GM21381 (cell line): Measurements from ENCODE around the gene IER2.
"Not testable (repeated sequence)": the region's sequence is repeated elsewhere in the genome, so short reads cannot be mapped to it uniquely, and the experiment has no call there.

Experiments
- ATAC-seq: cut with Tn5 transposase; IDR thresholded peaks from one replicate; pipeline ENCODE4 v1.9.1; 2021; ENCODE audit warnings: mild to moderate bottlenecking, moderate library complexity; ENCODE audit not compliant: unreplicated experiment

Gene IER2

DNA sequence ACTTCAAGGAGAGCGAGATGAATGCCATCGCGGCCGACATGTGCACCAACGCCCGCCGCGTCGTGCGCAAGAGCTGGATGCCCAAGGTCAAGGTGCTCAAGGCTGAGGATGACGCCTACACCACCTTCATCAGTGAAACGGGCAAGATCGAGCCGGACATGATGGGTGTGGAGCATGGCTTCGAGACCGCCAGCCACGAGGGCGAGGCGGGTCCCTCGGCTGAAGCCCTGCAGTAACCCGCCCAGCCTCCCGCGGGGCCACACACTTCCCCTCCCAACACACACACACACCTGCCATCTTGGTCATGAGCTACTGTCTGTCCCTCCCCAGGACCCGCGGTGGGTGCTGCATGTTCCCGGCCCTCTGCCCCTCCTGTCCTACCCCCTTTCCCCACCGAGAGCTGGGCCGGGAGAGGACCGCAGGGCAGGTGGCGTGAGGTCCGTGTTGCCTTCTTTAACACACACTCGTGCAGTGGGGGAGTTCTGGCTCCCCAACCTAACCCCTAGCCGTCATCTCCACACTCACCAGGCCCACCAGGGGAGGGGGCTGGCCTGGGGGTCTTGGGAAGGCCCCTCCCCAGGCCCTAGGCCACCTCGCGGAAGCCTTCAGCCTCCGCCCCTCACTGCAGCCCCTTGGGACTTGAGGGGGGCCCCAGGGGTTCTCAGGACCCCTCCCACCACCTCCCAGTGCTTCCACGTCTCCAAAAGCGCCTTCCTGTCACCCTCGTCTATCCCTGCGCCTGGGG lies 11.9 kb upstream of the IER2 start:
- no peak for ATAC-seq

DNA sequence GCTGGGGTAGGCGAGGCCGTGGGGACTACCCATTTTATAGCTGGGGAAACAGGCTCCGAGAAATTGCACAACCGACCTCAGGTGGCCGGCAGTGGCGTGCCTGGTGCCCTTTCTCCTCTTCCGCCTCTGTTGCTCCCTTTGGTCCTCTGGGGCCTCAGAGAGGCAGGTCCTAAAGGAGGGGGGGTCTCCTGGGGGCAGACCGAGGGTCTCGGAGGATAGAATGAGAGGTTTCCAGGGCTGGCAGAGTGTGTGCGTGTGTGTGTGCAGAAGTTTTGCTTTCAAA lies 11.4 kb upstream of the IER2 start:
- ATAC-seq, result no peak

DNA sequence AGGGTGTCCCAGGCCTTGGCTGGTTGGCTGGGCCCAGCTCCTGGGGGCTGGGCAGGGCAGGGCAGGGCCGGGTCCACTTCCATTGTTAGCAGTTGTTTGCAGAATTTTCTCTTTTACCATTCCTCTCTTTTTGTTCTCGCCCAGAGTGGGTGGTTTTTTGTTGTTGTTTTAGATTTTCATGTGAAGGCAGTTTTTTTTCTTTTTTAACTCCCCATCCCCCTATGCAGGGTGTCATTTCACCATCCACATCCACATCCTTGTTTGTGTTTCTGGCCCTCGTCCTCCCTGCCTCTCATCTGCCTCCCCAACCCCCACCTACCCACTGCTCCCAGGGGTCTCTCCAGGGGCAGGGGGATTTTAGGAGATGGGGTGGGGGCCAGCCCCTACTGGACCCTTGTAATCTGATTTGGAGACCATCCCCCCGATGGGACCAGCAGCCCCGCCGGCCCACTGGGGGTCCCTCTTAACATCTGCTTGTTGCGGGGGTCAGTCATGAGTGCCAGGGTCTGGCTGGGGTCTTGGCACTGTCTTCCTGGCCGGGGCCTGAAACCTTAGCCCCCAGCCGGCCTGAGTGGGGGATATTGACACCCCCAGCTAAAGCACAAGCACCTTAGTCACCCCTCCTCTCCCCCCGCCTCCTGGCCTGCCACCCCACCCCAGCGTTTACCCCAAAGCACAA lies 10.4 kb upstream of the IER2 start:
- ATAC-seq, result no peak

DNA sequence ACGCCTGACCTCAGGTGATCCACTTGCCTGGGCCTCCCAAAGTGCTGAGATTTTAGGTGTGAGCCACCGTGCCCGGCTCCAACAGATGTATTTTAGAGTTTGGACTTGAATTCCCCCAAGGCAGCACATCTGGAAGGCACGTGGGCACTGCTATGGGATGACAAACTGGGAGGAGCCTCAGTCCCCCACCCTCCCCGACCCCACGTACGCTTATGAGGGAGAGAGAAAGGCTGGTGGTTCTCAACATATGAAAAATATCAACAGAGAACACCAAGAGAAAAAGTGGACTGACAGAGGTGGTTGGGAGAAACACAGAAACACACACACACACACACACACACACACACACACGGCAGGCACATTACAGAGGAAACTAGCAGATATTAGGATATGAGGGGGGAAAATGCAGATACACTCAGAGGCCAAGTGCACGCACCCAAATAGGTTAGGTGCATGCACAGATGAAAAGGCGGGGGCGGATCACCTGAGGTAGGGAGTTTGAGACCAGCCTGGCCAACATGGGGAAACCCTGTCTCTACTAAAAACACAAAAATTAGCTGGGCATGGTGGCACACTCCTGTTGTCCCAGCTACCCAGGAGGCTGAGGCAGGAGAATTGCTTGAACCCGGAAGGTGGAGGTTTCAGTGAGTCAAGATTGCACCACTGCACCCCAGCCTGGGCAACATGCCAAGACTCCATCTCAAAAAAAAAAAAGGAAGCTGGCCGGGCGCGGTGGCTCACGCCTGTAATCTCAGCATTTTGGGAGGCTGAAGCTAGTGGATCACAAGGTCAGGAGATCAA lies 3.2 kb upstream of the IER2 start:
- ATAC-seq, result no peak

DNA sequence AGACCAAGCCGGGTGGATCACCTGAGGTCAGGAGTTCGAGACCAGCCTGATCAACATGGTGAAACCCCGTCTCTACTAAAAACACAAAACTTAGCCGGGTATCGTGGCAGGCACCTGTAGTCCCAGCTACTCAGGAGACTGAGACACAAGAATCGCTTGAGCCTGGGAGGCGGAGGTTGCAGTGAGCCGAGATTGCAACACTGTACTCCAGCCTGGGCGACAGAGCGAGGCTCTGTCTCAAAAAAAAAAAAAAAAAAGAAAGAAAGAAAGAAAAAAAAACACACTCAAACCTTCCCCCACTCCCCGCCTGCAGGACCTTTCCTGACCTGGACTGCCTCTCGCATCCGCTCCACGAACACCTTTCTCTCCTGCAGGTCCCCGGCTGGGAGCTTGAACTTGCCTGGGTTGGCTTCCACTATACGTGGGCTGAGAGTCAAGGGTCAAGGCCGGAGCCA lies 1.0 kb upstream of the IER2 start:
- ATAC-seq, result not testable (repeated sequence)

DNA sequence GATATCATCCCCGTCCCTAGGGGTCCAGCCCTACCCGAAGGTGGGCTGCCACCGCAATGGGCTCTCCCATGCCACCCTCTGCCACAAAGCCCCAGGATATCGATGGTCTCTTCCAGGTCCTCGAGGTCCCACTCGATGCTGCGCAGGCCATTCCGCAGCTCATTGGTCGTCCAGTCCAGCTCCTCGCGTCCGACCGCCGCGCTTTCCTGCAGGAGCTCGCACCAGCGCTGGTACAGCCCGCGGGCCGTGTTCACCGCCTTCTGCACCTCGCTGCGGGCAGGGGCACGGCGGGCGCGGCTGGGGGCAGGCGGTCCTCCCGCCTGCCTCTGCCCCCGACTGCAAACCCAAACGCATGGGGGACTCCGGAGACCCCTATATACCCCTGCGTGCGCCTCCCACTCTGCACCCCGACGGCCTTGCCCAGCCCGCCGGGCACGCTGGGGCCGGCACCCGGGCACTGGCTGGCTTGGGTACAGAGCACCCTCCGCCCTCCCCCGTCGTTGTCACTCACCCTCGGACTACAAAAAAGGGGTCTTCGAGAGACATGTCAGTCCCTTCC lies 504 bp upstream of the IER2 start:
- peak; percentile 3 for ATAC-seq

DNA sequence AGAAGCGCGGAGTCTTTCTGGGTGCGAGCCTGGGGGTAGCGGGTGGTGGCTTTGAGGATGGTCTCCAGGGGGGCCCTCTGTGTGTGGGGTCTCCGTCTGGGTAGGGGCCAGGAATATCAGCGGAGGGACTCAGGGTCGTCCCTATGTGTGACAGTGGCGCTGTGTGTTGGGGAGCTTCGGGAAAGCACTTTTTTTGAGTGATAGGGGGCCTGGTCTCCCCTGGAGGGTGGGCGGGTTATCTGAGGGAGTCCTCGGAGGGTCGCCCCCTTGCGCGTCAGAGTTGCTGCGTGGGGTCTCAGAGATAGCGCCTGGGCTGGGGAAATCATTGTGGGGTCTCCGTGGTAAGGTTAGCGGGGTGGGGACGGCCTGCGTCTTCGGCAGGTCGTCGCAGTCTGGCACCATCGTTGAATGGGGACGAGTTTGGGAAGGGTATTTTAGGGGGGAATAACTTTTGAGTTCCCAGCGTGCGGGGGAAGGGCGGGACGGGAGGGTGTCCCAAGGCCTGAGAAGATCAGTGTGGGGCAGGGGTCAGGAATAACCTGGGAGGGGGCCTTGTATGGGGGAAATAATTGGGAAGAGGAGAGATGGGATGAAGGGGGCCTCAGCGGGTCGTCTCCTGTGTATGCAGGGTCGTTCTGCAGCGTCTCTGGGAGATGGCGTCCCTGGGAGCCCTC lies 857 bp downstream of the IER2 start:
- no peak for ATAC-seq

DNA sequence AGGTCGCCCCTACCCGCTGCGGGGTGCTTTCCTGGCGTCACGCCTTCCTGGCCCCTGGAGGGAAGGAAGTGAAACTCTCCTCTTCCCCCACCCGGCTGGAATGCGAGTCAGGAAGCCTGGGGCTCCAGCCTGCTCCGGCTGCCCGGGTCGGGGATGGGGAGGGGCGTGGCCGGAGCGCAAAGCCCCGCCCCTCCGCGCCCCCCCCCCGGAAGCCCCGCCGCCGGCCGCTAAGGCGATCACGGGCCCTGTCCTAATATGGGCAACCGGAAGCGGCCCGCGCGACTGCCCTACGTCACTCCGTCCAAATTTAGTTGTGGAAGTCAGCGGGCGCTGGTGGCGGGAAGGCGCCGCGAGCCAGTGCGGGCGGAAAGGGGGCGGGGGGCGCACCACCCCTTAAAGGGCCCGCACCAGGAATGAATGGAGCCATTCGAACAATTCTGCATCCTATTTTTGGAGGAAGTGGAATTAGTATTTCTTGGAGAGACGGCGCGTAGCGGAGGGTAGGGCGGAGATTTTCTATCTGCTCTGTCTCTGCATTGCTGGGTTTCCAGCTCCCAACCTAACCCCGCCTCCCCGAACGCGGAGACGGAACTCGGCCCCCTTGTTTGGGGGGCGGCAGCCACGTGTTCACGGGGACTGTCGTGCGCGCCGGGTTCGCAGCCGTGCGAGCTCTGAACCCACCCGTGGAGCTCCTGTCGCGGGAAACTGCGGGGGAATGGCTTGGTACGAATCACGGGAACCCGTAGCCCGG lies 1.6 kb downstream of the IER2 start:
- ATAC-seq, result peak; percentile 37

DNA sequence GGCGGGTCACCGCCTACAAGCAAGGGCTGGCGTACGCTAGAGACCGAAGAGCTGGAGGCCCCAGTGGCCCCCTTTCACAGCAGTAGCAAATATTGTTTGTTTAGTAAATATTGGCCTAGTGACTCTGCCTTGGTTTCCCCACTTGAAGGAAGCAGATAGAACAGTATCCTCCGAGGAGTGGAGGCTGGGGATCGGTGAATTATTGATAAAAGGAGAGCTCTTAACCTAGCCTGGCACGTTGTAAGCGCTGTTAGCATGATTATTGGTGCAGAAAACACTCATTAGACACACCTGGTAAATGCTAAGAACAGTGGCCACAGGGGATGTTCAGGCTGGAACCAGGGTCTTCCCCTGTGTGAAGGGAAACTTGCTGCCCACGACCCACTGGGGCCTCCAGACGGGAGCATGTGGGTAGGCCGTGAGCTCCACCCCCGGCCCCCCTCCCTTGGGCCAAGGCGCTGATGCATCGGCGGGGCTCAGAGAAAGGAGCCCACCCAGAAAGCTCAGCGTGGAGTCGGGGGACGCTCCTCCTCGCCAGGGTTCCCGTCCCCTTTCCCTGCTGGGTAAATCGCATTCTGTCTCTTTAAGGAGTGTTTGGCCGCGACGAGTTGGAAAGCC lies 2.3 kb downstream of the IER2 start:
- ATAC-seq, result peak; percentile 2

DNA sequence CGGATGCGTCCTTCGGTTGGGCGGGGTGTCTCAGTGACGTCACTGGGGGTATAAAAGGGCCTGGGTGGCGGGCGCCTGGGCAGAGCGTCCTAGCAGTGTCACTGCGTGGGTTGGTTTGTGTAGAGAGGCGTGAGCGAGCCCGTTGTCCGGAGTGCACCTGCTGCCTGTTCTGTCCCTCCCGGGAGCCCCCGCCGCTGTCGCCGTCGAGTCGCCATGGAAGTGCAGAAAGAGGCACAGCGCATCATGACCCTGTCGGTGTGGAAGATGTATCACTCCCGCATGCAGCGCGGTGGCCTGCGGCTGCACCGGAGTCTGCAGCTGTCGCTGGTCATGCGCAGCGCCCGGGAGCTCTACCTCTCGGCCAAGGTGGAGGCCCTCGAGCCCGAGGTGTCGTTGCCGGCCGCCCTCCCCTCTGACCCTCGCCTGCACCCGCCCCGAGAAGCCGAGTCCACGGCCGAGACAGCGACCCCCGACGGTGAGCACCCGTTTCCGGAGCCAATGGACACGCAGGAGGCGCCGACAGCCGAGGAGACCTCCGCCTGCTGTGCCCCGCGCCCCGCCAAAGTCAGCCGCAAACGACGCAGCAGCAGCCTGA lies 2.9 kb downstream of the IER2 start:
- peak; percentile 26 for ATAC-seq

DNA sequence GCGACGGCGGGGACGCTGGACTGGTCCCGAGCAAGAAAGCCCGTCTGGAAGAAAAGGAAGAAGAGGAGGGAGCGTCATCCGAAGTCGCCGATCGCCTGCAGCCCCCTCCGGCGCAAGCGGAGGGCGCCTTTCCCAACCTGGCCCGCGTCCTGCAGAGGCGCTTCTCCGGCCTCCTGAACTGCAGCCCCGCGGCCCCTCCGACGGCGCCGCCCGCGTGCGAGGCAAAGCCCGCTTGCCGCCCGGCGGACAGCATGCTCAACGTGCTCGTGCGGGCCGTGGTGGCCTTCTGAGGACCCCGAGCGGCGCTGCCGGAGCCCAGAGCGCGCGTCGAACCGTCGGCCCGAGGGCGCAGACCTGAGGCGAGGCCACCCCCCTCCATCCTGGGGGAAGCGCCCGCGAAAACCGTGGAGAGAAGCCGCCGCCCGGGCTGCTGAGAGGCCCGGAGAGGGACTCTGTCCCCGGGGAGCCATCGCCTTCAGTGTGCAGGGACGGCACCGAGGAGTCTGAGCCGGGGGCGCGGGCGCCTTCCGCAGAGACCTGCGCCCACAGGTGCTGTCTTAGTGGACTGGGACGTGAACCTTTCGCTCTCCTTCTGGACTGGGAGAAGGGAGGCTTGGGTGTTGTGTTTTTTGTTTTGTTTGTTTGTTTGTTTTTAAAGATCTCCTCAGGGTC lies 3.5 kb downstream of the IER2 start:
- no peak for ATAC-seq

DNA sequence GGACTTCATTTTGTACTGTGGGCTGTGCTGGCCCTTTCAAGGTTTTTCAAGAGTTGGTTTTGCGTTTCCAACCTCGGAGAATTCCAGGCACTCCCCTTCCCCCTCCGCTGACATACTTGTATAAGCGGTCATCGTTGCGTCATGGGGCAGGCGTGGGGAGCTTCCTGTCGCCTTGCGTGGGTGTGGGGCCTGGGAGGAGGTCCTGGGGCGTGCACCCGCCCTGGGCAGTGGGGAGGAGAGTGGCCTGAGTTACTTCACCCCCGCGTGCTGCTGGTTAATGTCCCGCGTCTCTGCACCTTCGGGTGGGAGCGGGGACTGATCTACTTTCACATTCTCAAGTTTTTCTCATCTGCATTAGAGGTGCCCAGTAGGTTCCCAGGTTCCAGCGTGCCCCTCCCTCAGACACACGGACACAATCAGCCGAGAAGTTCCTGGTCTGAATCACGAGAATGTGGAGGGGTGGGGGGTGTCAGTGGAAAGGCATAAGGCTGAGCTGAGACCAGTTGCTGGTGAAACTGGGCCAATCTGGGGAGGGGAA lies 4.1 kb downstream of the IER2 start:
- ATAC-seq, result no peak

DNA sequence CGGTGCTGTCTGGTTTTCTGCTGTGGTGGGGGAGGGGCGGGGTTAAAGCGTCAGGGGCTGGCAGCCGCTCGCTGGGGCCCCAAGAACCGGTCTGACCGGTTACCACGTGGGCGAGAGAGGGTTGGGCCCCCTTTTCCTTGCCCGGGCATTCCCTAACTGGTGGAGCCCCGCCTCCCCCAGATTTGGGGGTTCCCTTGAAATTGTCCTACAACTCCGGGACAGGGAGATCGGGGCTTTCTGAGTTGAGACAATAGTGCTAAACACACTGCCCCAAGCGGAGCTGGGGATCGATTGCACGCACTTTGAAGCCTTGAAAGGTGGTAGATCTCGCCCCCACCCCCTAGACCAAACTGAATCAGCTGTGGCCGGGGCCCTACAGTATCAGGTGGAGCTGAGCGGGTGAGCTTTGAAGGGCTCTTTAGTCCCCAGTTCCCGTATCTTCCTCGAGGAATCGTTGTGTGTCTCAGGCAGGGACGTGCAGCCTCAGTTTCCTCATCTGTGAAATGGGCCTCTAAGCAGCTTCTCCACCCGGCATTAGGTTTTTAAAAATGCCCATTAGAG lies 4.8 kb downstream of the IER2 start:
- ATAC-seq, result no peak

DNA sequence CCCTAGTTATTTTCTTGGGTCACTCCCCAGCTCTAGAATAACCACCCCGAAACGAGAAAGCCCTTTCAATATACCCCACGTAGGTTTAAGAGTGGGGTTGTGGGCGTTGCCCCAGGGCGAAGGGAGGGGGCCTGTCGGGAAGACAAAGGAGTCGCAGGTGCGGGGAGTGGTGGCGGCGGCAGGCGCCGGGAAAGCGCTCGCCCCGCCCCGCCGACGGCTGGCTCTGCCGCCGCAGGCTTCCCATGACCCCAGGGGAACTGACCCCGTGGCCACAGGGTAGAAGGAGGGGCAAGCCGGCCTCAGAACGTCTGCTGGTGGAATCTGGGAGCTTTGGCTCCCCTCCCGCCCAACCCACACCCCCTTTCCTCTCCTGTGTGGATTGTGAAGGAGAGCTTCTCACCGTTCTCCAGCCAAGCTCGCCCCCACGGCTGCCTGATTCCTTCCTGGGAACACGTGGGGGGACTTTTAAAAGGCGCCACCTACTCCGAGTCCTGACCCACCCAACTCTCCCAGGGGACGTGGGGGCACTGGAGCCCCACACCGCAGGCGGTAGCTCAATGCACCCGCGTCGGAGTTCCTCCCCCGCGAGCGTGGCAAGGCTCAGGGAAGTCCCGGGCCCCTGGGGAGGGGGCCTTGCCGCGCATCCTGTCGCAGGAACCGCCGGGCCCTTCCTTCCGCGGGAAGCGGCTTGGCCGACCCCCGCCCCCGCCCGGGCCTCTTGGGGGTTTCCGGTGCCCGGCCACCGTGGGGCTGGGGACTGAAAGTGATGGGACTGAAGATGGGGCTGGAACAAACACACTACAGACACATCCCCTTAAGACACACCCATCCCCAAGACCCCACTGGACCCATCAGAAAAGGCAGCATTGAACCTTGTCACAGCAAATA lies 5.5 kb downstream of the IER2 start:
- peak; percentile 6 for ATAC-seq

DNA sequence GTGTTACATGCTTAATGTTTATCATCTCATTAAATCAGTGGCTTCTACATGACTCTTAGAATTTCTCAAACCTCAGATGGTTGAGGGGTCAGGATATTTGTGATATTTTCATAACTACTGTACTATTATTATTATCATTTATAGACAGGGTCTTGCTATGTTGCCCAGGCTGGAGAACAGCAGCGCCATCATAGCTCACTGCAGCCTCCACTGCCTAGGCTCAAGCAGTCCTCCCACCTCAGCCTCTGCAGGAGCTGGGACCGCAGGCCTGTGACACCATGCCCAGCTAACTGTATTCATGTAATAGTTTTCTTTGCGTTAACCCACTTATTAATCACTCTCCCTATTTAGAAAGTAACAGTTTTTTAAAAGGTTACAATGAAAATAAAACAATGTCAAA lies 9.5 kb downstream of the IER2 start:
- no peak for ATAC-seq

DNA sequence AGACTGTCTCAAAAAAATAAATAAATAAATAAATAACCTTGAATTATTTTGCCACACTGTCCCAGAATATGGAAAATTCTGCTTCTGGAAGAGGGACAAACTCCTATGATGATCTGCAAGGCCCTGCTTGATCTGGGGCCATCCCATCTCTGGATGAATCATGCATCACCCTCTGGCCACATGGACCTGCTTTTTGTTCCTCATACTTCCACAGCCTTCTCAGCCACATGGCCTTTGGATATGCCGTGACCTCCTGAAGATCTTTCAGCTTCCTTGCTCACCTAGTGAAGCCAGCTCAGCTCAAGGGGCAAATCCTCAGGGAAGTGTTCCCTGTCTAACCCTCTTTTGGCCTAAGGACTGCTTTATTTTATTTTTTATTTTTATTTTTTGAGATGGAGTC lies 10.3 kb downstream of the IER2 start:
- no peak for ATAC-seq
